IPS-18c (cell line): Measurements from ENCODE around the gene TCP11.
A peak's percentile ranks its signal among the peaks of the same experiment; 100 is the strongest.

Source experiments
- H3K4me3 ChIP-seq: 2 replicates; pipeline ENCODE4 v1.7.0; 2013; ENCODE audit warnings: low read depth, mild to moderate bottlenecking, low read length, moderate library complexity; ENCODE audit not compliant: insufficient read depth
- H3K9me3 ChIP-seq: one replicate; pipeline ENCODE4 v1.6.1; 2013; ENCODE audit warnings: mild to moderate bottlenecking, low read length, moderate library complexity; ENCODE audit not compliant: control insufficient read depth, insufficient read depth

The TCP11 gene

GRCh38 chr6:35141007-35141655, at the start of gene TCP11:
TCP11 (minus strand) TSS chr6:35141339; CDS start chr6:35140870, 469 bp downstream.
- H3K4me3 ChIP-seq: no peak within 1 kb of the TSS
- no peaks in the 10 kb centered on the region for H3K9me3 ChIP-seq

GRCh38 chr6:35190306-35190705, 49.2 kb upstream of the TCP11 start:
- H3K9me3 ChIP-seq: peaks cover 2% of the 10 kb centered on the region
- no peak overlapping the region for H3K4me3 ChIP-seq

DNA sequence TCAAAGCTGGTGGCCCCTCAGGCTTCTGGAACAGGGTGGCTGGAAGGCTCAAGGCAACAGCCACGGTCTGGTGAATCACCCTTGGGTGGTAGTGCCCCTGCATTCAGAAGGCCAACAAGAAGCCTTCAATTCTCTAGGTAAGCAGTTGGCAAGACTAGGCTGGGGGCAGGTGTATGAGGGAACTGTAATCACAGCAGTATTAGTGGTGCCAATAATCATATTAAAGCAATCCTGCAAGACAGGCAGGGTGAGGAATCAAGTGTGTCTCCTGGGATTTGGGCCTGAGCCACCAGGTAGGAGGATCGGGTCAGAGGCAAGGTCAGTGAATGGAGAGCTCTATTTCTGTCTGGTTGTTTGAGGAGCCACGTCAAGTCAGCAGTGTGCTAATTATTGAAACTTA, 47.7 kb upstream of the TCP11 start:
- H3K4me3 ChIP-seq: no peak overlapping the region

GRCh38 chr6:35186571-35186970, 45.4 kb upstream of the TCP11 start:
- Histone ChIP-seq H3K9me3 (peaks cover 2% of the 10 kb centered on the region), H3K4me3 (no peak overlapping the region)

More for the DNA sequence above, 47.7 kb upstream of the TCP11 start:
- peaks cover 2% of the 10 kb centered on the region for H3K9me3 ChIP-seq

- Histone ChIP-seq H3K4me3 (no peak overlapping the region), H3K9me3 (peaks cover 2% of the 10 kb centered on the region)
These were observed 44.8 kb upstream of the TCP11 start for GRCh38 chr6:35185971-35186370.

DNA sequence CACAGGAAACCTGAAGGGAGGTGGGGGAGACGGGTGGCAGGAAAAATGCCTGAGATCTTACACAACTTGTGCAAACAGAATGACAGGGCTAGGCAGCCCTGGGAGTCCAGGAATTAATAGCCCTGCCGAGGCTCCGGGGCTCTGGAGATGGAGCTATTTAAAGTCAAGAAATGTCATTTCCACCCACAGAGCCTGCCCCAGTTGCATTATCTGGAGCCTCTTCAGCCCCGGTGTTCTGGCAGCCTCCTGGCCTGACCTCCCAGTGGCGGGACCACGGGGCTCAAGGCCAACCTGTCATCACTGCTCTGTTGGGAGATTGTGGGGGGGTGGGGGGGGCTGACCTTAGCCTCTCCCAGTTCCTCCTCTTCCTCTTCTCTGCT, 44.2 kb upstream of the TCP11 start:
- peaks cover 2% of the 10 kb centered on the region for H3K9me3 ChIP-seq
- no peak overlapping the region for H3K4me3 ChIP-seq

DNA sequence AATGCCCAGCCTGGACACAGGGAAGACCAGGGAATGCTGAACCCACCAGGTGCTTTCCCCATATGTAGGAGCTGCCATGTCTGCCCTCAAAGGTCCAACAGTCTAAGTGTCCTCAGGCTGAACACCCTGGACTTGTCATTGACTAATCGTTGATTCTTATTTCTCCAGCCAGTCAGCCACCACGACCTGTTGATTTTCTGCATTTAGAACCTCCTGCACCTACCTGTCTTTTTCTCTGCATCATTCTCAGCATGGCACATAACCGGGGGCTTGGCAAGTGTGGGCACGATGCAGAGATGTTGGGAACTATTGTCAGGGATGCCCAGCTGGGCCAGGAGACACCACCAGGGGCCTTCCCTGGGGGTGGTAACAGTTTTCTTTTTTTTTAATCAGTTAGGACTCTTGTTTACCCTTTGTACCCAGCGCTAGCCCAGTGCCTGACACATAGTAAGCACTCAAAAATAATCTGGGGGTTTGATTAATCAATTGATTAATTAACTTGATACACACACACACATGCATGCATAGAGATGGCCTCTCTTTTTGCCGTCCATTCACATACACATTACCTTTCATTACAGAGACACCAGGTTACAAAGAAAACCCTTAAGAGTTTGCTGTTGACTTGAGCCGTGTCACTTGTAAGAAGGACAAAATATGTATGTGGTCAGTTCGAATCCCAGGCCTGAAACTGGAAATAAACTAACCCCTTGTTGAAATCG, 43.6 kb upstream of the TCP11 start:
- peaks cover 1% of the 10 kb centered on the region for H3K9me3 ChIP-seq
- H3K4me3 ChIP-seq: no peak overlapping the region

GRCh38 chr6:35183935-35184334, 42.8 kb upstream of the TCP11 start:
- H3K4me3 ChIP-seq: no peak overlapping the region
- no peaks in the 10 kb centered on the region for H3K9me3 ChIP-seq

DNA sequence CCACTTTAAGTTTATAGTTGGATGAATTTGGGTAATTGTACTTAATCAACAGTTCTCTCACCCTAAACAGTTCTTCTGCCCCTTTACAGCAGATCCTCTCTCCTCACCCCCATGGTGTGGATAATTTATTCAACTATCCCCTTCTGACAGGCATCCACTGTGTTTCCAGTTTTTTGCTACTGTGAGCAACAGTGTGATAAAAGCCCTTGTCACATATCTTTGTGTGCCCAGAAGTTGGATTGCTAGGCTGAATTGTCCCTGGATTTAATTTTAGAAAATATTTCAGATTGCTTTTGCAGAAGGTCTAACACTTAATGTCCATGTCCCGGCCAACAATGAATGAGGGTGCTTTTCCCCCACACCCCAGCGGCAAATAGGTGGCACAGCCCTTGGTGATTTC, 42.1 kb upstream of the TCP11 start:
- H3K9me3 ChIP-seq: no peaks in the 10 kb centered on the region
- H3K4me3 ChIP-seq: no peak overlapping the region

GRCh38 chr6:35181933-35182612, 40.9 kb upstream of the TCP11 start:
- peak overlapping the region; percentile 37; the same call in 1 of the 2 replicates for H3K4me3 ChIP-seq
- H3K9me3 ChIP-seq: no peaks in the 10 kb centered on the region

- Histone ChIP-seq H3K4me3 (no peak overlapping the region), H3K9me3 (no peaks in the 10 kb centered on the region)
These were observed 40.3 kb upstream of the TCP11 start for GRCh38 chr6:35181308-35181932.

DNA sequence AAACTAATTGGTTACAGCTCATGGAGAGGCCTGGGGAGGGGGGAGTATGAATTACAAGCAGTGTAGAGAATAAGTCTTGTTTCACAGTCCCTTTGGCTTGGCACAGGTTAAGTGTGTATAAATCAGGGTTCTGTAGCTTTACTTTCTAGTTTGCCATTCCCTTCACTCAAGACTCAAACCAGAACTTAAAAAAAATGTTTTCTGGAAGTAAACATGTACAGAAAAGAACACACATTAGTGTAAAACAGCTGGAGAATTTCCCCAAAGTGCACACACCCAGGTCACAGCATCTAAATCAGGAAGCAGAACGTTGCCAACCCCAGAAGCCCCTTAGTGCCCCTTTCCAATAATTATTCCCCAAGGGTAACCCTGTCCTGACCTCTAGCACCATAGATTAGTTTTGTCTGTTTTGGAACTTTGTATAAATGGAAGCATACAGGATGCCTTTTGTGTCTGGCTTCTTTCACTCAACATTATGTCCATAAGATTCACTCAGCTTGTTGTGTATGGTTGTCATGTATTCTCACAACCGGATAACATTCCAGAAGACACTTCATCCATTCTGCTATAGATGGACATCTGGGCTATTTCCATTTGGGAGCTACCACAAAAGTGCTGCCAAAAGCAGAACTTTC, 38.9 kb upstream of the TCP11 start:
- no peak overlapping the region for H3K4me3 ChIP-seq
- no peaks in the 10 kb centered on the region for H3K9me3 ChIP-seq

- H3K4me3 ChIP-seq: no peak overlapping the region
These were observed 38.0 kb upstream of the TCP11 start for GRCh38 chr6:35178932-35179832.

GRCh38 chr6:35178012-35178411, 36.9 kb upstream of the TCP11 start:
- Histone ChIP-seq H3K9me3 (no peaks in the 10 kb centered on the region), H3K4me3 (no peak overlapping the region)

More at GRCh38 chr6:35178932-35179832, 38.0 kb upstream of the TCP11 start:
- H3K9me3 ChIP-seq: no peaks in the 10 kb centered on the region

DNA sequence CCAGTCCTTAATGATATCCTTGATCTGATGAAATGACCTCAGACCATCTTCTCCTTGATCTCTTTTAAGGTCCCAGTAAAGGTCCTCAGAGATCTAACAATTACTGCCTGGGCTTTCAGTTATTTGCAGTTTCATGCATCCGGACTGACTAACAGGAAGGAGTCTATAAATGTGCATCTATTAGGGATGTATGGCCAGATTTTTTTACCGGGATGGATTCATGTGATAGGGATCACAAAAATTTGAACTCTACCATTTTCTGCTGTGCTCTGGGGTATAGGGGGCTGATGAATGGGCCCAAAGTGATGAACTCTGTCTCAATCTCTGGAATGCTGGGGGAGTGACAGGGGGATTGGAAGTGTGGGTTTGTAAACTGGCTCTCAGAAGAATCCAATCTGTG, 36.5 kb upstream of the TCP11 start:
- no peak overlapping the region for H3K4me3 ChIP-seq
- no peaks in the 10 kb centered on the region for H3K9me3 ChIP-seq

GRCh38 chr6:35177157-35177556, 36.0 kb upstream of the TCP11 start:
- H3K9me3 ChIP-seq: no peaks in the 10 kb centered on the region
- no peak overlapping the region for H3K4me3 ChIP-seq
